LHCN-M2 (cell line): ENCODE measurements around the gene KRT72. TPM values are rescaled to one million over a fixed set of nuclear protein-coding genes. Genes with fewer than 3 reads are reported as not detected.

ENCODE experiments used
- DNase-seq: peaks from one replicate; pipeline ENCODE4 v3.0.0-alpha.2; 2012; ENCODE audit warnings: low read depth
- total RNA-seq: library from RNA; depleted of rRNA; stranded (reverse); fragments of >200 nt; gene quantifications from 2 replicates; pipeline ENCODE4 v1.2.3, GENCODE V29; 2014

Gene KRT72
- total RNA-seq, 1 experiment from 2014 or later = not detected

DNA sequence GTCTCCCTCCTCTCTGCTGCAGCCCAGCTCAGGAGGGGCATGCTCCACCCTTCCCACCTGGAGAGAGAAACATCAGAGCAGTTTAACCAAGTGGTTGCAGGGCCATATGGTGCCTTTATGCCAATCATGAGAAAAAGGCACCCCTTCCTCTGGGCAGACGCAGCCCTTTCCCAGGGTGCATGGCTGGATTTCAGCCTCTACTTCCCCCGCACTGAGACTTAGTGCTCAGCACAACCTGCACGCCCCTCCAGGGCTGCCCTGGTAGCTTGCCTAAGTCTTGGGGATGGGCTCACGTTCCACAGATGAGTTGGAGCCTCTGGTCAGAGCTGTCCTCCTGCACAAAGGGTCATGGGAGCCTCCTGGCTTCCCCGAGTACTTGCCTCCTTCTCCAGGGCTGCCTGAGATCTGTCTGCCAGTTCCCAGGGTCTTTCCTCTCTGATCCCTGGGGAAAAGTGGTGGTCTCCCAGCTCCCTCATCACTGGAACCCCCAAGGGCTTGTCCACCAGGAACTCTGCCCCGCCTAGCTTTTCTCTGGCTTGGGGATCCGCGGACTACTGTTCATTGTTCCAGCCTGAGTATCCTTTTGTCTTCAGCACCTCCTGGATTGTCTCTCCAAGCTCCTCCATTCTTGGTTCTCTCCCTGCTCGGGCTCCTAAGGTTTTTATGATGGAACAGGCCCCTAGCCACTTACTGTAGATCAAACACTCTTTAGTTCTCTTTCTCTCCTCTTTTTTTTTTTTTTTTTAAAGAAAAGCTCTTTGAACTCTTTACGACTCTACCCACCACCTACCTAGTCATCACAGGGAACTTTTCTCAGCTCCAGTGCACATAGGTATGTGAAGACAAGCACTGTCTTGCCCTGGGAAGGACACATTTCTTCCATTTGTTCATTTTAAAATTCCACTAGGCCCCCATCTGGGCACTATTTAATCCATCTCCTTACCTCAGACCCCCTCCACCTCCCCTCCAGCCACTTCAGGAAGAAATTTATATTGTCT is 21.5 kb downstream of the KRT72 start:
- DNase-seq = no peak

DNA sequence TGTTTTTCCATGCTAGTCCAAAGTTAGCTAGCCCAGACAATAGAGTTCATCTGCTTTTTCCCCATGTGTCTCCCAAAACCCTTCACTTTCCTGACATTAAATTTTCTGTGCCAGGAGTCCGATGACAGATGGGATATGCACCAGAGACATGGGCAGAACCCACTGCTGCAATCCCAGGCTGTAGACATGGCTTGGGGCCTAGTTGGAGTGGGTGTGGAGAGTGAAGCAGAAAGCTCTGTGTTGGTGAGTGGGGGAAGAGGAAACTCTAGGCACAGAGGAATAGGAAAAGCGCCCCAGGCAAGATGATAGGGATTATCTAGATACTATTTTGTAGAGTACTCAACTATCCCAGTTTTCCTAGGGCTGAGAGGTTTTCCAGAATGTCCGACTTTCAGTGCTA is 22.8 kb downstream of the KRT72 start:
- DNase-seq = no peak

DNA sequence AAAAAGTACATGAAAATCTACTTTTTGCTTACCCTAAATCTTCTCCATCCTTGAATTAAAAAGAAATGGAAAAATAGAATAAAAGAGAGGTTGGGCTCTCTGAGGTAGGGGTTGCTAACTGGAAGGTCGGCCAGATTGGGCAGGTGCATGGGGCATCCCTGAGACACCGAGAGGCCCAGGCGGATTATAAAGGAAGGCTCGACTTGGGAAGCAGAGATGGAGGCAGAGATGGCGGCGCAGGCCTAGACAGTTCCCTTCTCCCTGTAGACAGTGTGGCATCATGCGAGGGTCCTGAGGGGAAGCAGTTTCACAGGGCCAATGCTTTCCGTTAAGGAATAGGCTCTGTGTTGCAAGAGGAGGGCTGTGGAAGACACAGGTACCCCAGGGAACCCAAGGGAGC is 23.9 kb downstream of the KRT72 start:
- no peak for DNase-seq

DNA sequence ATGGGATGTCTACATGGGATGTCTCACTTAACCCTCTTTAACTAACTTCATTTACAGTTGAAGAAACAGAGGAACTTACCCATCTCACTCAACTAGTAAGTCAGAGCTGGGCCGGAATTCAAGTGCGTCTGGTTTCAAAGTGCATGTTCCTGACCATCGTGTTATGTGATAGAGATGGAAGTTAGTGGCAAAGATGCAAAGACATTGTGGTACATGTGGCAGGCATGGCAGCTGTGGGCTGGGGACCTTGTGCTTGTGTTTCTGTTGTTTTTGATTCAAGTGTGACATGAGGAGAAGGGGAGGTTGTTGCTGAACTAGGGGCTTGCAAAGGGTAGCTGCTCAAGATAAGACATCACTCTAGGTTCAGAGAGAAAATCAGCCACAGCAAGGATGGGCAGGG is 25.3 kb downstream of the KRT72 start:
- DNase-seq = no peak

DNA sequence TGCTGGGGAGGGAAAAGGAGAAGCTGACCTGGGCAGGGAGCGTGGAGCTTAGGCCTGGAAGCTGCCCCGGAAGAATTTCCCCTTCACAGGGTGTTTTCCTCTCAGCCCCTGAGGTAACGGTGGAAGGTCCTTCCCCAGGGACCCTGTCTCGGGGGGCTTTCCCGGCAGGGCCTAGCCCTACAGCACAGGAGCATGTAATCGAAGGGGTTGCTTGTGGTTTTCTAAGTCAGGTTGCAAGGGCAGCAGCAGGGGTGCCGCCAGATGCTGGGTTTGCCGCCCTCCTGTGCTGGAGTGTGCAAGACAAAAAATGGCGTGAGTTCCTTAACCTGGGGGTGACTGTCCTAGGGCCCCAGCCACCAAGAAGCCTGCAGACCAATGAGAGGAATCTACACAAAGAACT is 26.0 kb downstream of the KRT72 start:
- no peak for DNase-seq

DNA sequence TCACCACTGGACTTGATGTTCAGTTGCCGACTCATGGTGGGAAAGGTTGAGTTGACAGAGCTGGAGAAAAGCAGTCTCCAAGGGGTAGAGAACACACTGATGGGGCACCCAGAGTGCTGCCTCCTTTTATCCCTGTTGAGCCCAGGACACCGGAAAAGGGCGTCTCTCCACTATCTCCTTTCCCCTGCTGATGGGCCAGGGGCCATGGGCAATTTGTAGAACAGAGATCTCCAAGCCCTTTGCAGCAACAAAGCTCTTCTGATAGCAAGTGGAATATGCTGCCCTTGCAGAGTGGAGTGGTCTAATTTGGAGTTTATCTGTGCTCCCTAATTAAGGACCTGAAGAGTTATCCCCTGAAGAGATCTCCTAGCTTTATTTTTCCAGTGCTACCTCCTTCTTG is 27.5 kb downstream of the KRT72 start, which contains the start of gene KRT74:
TSS of gene KRT74 (minus strand) at position 101 of the 400 bp plus-strand sequence. CDS start at position 35, 66 bp downstream.
- no peak for DNase-seq

DNA sequence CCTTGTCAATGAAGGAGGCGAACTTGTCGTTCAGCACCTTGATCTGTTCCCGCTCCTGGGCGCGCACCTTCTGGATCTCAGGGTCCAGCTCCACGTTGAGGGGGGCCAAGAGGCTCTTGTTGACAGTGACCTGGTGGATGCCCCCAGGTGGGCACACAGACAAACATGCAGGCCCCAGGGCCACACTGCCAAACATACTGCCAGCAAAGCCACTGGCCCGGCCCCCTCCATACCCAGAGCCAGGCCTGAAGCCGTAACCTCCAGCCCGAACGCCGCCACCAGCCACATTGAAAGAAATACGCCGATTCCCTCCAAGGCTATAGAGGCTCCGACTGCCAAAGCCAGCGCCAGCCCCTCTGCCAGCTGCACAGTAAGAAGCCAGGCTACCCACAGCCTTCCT is 28.0 kb downstream of the KRT72 start:
- no peak for DNase-seq

DNA sequence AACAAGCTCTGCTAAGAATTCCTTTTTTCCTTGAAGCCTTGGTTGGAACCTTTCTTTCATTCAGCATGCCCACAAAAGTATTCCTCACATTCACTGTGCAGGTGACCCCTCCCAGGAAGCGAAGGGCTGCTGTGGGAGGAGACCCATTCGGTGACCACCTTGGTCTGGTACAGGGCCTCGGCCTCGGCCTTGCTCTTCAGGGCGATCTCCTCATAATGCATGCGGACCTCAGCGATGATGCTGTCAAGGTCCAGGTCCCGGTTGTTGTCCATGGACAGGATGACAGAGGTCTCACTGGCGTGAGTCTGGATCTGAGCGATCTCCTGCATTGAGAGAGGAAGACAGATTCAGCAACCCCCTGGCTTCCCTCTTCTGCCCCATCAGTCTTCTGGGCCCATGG is 30.8 kb downstream of the KRT72 start:
- no peak for DNase-seq

DNA sequence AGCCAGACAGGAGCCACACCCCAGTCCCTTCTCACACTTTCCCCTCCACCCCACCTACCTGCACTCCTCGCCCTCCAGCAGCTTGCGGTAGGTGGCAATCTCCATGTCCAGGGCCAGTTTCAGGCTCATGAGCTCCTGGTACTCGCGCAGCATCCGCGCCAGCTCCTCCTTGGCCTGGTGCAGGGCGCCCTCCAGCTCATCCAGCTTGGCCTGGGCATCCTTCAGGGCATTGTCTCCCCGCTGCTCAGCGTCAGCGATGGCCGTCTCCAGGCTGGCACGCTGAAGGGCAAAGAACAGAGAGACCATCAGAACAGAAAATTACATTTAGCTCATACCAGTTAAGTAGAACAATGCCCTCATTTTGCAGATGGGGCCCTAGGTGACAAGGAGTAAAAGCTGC is 33.2 kb downstream of the KRT72 start:
- DNase-seq = no peak

DNA sequence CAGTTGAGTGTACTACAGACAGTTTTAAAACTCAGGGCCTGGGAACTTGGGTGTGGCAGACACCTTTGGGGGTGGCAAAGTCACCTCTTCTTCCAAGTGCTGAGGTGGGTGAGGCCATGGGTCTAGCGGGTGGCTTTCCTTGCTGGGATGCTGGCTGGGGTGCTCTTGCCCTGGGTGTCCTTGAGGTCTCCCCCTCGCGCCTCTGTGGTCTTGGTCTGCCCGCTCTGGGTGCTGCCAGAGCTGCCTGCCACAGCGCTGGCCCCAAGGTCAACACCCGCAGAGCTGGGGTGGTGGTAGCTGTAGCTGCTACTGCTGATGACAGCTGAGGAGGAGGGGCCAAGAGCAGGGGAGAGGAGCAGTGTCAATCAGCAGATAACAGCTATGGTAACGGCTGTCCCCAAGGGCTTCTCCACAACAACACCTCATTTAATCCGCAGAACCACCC is 34.4 kb downstream of the KRT72 start:
- no peak for DNase-seq

DNA sequence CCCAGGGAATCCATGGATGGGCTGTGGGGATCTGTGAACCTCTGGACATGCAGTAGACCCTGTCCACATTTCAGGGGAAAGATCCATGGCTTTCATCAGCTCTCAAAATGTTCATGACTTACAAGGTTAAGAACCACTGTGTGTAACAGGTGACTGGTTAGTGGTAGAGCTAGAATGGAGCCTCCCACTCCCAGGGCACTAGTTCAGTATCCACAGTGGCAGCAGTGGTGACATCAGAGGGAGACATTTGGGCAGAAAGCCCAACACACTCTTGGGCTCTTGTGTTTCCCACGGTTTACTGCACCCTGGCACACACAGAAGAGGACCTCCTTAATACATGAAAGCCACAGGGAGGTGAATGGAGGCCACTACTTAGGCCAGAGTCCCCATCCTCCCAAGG is 36.7 kb downstream of the KRT72 start:
- DNase-seq = no peak

DNA sequence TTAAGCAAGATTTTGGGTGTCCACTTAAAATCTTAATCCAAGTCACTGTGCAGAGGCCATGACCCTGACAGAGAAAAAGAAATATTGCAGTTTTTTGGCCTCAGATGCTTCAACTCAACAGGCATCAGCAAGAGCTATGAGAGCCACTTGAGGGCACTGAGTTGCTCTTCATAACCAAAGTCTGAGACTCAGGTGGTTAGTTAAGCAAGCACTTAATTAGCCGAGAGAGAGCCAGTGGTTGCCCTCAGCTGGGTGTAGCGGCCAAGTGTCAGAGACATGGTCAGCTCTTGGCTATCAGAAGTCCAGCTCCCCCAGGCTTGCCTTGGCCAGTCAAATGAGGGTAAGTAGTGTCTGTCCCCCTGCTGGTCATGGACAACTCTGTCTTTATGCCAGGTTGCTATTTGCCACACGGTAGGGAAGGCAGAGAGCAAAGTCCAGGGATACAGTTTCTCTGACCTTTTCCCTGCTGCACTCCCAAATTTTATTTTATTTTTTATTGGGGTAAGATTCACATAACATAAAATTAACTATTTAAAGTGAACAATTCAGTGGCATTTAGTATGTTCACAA is 39.3 kb downstream of the KRT72 start:
- peak; percentile 4 for DNase-seq

DNA sequence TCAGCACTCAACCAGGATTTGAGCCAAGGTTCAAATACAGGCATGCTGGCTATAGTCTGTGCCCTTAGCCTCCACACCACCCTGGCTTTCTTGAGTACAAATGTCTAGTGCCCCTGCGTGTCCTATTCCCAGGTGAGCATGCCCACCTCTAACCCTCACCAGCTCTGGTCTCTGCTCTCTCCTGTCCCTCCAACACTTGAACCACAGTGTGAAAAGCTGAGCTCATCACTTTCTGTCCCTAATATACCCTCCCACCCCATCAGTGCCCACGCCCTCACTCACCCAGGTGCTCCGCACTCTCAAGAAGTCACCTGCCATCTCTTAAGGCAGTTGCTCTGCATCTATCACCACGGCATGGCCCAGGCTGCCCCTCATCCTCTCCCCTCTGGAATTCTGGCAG is 41.3 kb downstream of the KRT72 start:
- no peak for DNase-seq

DNA sequence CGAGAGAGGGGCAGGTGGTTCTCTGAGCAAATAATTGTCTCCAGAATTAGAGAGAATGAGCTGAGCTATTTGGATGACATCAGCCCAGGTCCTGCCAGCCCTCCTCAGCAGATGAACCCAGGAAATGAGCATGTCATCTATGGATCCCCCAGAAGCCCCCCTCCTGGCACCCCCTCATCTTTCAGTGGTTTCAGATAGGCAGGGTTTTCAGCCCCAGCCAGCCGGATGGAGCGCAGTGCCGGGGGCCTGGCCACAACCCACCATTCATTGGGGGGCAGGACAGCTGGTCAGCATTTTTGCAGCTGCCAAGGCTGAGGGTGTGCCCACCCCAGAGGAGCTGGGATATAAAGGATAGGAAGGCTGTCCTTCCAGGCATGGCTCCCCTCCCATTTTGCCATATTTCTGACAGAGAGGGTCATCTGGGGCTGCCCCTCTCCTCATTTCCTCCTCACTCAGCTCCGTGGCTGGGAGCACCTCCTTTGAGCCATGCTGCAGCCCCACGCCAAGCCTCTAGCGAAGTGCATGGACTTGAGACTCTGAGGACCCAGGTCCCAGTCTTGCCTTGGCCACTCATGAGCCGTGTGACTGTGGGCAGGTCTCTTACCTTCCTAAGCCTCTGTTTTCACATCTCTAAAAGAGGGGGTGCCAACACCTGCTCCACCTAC is 42.4 kb downstream of the KRT72 start:
- DNase-seq = no peak

DNA sequence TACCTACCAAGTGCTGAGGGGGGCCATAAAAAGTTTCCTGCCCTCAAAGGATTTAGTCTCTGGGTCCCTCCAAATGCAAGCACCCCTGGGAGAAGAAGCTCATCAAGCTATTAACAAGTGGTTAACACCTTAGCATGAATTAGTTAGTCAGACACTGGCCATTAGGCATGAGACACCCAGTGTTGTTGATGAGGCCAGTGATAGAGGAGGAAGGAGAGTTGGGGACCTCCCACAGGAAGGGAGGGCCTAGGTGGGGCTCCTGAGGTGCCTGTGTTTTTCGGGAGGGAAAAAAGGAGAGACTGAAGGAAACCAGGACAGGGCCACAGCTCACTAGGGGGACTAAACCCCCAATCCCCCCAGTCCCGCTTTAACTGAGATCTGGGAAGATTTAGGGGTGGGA is 43.8 kb downstream of the KRT72 start:
- no peak for DNase-seq

DNA sequence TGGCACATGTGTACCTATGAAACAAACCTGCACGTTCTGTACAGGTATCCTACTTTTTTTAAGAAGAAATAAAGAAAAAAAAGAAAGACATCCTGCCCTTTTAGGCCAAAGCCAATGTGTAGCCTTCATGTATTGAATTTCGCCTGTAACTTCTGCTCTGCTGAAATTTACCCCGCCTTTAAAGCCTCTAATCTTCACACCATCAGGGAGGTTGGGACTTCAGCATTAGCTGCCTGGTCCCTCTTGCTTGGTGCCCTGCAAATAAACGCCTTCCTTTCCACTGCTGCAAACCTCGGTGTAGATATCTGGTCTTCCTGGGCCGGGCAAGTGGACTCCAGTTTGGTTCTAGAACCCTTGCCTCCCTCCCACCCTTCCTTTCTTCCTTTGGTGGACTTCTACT is 45.7 kb downstream of the KRT72 start:
- DNase-seq = no peak

DNA sequence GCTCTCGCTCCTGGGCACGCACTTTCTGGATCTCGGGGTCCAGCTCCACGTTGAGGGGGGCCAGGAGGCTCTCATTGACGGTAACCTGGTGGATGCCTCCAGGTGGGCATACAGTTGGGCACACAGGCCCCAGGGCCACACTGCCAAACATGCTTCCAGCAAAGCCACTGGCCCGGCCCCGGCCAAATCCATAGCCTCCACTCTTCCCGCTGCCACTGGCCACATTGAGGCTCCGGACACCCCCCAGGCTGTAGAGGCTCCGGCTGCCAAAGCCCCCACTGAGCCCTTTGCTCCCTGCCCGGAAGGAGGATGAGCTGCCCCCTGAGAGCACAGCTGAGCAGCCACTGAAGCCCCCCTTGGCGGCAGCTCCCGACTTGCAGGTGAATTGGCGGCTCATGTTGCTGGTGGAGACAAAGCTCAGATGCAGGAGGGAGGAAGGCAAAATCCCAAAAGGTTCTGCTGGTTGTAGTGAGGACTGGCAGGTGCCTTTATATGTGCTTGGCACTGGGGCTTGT is 48.5 kb downstream of the KRT72 start, which contains the start of gene KRT71:
TSS of gene KRT71 (minus strand) at position 465 of the 515 bp plus-strand sequence. CDS start at position 397, 68 bp downstream.
- DNase-seq = no peak

DNA sequence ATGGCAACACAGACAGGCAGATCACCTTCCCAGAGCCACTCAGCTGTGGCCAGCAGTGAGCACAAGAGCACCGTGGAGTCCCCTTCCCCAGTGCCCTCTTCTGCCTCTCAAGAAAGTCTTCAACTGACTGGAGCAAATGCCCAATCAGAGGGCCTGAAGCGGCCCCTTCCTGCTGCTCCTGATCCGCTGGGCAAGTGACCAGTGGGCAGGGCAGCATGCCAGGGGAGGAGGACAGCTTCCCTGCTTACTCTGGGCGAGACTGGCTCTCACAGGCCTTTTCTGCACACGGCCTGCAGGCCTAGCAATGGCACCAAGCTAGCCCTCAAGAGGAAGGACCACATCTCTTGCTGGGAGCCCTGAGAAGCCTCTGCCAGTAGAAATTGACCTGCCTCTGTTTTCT is 49.2 kb downstream of the KRT72 start:
- no peak for DNase-seq

DNA sequence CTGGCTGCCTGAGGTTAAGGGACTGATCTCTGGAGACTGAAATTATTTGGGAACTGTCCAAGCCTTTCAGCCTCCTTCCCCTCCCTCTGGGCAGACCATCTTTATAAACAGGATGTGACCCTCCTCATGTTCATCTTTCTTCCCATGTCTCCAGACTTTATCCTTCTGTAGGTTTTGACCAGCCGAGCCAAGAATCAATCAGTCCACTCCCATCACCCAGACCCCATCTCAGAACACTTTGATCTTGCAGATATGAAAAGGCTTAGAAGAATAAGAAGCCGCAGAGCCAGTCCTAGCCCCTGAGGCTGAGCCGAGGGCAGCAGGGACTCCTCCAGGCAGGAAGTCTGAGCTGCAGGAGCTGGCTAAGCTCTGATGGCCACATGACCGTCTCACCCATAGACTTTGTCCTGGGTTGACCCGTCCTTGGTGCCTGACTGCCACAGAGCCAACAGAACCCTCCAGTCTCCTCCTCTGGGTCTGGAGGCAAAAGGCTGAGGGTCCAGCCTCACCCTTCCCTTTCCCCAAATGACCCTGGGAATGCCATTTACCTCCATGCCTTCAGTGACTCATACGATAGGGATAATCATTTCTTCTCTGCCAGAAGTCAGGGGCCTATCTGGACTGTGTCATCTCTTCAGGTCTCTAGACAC is 49.9 kb downstream of the KRT72 start:
- no peak for DNase-seq

DNA sequence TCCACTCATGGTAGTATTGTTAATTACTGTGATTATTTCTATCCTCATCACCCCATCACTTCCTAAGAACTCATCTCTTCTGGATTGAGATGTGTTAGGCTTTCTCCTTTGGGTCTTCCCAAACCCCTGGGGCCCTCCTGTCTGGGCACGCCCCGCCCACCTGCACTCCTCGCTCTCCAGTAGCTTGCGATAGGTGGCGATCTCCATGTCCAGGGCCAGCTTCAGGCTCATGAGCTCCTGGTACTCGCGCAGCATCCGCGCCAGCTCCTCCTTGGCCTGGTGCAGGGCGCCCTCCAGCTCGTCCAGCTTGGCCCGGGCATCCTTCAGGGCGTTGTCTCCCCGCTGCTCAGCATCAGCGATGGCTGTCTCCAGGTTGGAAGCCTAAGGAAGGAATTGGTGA is 55.1 kb downstream of the KRT72 start:
- no peak for DNase-seq
